HK-2 (cell line): ENCODE measurements around the gene TAF4.
"Not testable (repeated sequence)": the region's sequence is repeated elsewhere in the genome, so short reads cannot be mapped to it uniquely, and the experiment has no call there.

Source experiments
- DNase-seq: peaks from one replicate; pipeline ENCODE4 v3.0.0-alpha.2; 2018; ENCODE audit not compliant: unreplicated experiment

Gene TAF4

DNA sequence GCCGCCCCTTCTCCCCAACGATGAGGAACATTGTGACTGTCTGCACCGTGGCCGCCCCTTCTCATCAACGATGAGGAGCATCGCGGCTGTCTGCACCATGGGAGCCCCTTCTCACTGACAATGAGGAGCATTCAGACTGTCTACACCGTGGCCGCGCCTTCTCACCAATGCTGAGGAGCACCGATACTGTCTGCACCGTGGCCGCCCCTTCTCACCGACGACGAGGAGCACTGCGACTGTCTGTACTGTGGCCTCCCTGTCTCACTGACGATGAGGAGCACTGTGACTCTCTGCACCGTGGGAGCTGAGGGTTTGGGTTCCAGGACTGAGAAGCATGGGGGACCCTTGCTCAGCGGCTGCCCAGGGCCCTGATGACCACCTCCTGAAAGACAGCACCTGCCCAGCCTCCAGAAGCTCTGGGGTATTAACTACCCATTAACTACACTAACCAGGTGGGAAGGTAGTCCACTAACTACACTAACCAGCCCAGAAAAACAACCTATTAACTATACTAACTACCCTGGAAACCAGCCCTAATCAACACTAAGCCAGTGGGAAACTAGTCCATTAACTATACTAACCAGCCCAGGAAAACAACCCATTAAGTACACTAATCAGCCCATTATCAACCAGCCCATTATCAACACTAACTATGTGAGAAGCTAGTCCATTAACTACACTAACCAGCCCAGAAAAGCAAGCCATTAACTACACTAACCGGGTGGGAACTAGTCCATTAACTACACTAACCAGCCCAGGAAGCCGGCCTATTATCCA lies 116.9 kb downstream of the TAF4 start:
- DNase-seq: no peak

GRCh38 chr20:61948056-61948455 lies 117.6 kb downstream of the TAF4 start:
- DNase-seq: not testable (repeated sequence)

- not testable (repeated sequence) for DNase-seq
Measured at GRCh38 chr20:61945495-61945894, 120.2 kb downstream of the TAF4 start.

GRCh38 chr20:61944967-61945366 lies 120.7 kb downstream of the TAF4 start:
- DNase-seq: not testable (repeated sequence)

GRCh38 chr20:61942526-61942925 lies 123.2 kb downstream of the TAF4 start:
- no peak for DNase-seq

DNA sequence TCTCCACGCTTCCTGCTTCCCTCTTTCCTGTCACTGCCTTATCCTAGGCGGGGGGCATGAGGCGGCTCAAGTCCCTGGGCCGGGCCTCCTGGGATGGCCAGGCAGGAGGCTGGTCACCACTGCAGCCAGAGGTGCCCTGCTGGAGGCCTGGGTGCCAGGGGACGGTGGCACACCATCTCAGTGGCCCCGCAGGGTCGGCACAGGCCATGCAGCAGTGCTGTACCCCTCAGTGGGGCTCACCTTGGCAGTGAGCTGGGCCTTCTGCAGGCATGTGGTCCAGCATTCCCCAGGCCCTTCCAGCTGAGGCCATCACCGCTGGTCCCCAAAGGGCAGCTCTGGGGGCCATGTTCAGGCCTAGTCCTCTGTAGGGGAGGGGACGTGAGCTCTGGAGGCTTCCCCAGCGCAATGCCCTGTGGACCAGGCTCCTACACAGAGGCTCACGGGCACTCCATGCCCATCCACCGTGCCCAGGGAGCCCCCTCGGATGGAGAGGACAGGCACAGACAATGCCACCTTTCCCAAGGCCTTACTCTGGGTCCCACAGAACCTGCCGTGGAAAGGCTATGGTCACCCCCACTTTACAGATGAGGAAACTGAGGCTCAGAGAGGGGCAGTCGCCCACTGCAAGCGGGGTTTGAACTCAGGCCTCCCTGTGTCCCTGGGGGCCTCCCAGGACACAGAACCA lies 123.8 kb downstream of the TAF4 start:
- DNase-seq: no peak

DNA sequence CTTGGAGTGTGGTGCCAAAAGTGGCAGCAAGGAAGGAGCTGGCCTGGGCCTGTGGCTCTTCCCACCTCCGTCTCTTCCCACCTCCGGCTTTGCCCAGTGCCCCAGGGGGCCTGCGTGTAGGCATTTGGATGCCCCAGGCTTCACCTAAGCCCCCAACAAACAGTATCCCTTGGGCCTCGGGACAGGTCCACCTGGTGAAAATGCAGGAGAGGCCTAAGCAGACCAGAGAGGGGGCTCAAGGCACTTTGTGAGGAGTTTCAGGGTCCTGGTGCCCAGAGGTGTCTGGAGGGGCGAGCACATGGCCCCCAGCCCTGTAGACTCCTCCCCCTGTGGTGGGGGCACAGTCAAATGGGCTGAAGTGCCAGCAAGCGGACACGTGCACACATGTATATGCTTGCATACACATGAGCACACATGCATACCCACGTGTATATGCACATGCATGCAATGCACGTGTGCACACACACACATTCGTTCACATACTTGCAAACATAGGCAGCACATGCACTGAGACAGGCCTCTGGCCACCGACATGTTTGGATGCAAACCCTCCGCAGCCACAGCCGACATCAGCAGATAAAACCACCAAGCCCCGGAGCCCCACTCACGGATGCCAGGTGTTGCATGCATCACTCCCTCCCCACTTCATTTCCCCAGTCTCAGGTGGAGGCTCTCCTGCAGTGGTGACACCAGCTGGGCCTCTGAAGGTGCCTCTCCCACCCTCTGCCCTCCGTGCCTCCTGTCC lies 124.5 kb downstream of the TAF4 start:
- DNase-seq: no peak

DNA sequence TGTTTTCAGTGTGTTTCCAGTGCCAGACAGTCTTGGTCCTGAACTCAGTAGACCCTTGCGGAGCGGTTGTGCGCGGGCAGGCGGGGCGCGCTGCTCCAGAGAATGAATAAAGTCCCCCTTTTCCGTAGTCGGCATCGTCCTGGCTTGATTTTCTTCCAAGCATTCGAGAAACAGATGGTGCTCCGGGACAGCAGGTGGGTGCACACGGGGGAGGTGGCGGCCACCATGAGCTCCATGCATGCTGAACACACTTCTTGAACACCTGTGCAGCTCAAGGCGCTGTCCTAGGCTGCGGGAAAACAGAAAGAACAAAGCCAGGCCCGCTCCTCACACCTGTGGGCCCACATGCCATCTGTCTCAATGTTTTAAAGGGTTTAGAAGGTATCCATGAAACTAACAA lies 125.2 kb downstream of the TAF4 start:
- DNase-seq: no peak

- DNase-seq: no peak
Measured at GRCh38 chr20:61939691-61940360, 125.9 kb downstream of the TAF4 start.

- DNase-seq: no peak
Measured at GRCh38 chr20:61938839-61939690, 126.6 kb downstream of the TAF4 start.

DNA sequence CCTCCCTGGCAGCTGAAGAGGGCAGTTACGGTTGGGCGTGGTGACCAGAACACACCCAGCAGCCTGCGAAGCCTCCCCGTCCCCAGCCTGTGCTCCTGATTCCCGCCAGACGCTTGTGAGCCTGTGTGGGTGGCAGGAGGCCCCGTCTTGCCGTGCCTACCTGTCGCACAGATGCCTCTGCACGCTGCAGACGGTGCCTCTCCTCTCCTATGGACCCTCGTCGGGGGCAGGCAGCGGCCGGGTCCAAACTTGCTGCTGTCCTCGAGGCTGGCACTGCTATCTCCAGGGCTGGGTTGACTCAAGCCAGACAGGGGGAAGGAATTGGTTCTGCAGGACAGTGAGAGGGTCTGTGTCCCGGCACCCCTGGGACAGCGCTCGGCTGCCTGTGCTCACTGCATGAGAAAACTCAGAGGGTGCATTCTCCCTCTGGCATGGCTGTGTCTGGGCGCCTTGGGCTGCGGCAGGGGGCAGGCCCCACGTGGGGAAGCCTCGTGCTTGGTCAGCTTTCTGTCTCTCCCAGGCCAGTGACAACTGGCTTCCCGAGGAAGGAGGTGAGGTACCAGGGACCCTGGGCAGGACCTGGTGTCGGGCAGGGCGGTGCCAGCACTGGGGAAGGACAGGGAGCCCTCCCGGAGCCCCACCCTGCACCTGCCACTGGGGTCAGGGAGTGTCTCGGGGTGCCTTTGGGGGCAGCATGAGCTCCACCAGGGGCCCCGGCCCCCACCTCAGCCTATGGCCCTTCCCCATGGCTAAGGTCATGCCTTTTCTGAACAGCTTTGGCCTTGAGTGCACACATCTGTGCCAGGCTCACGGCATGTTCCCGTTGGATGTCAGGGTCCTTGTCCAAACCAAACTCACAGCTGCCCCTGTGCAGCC lies 127.5 kb downstream of the TAF4 start:
- DNase-seq: no peak

DNA sequence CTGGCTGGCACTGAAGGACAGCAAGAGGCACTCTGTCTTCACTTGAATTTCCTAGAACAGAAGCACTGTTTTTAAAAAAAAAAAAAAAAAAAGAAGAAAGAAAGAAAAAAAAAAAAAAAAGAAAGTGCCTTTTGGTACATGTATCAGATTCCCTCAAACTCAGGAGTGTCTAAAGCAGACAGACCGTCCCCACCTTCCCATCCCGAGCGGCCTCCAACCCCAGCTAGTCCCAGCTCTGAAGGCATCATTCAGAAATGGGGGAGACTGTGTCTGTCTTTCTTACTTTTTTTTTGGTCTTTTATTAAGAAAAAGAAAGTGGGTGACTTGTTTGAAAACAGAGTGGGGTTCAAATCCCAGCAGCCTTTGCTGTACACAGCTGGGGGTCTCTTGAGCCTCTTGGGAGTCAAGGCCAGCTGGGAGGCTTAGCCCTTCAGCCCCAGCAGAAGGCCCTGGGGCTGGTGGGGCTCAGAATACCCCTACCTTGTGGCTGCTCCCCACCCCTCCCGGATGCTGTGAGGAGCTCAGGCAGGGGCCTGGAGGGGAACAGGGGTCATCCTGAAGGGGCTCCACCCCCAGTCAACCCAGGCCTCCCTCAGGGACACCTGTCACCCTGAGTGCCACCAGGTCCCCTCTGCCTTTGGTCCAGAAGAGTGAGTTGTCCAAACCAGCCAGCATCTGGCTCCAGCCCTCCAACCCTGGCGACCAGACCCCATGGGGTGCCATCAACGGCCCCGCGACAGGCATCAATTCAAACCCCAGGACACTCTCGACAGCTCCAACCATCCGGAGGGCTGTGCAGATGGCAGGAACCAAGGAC lies 128.3 kb downstream of the TAF4 start:
- no peak for DNase-seq

- DNase-seq: no peak
Measured at GRCh38 chr20:61936701-61937131, 129.0 kb downstream of the TAF4 start.

DNA sequence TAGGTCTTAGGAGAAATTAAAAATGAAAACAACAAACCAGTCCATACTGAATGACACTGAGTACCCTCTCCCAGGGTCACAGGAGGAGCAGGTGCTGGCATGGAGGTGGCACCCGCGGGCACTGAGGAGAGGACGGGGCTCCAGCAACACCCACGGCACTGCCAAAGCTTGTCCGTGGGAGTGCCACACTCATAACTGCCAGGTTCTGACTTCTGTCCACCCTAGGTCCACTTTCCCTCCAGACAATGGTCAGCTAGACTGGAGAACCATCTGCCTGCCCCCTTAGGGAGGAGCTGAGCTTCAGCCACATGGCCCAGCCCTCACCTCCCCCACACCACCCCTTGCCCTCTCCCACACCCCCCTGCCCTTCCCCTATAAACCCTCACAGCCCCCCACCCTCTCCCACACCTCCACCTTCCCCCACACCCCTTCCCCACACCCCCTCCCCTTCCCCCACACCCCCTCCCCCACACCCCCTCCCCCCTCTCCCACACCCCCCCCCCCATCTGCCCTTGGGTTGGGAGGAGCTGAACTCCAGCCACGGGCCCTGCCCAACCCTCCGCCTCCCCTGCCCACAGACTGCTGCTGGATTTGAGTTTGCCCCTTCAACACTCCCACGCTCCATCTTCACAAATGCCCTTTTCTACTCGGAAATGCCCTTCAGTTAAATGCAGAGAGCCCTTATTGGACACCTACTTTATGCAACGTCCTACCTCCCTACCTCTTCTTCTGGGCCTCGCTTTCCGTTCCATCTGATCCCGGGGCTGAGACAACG lies 129.6 kb downstream of the TAF4 start:
- DNase-seq: no peak

DNA sequence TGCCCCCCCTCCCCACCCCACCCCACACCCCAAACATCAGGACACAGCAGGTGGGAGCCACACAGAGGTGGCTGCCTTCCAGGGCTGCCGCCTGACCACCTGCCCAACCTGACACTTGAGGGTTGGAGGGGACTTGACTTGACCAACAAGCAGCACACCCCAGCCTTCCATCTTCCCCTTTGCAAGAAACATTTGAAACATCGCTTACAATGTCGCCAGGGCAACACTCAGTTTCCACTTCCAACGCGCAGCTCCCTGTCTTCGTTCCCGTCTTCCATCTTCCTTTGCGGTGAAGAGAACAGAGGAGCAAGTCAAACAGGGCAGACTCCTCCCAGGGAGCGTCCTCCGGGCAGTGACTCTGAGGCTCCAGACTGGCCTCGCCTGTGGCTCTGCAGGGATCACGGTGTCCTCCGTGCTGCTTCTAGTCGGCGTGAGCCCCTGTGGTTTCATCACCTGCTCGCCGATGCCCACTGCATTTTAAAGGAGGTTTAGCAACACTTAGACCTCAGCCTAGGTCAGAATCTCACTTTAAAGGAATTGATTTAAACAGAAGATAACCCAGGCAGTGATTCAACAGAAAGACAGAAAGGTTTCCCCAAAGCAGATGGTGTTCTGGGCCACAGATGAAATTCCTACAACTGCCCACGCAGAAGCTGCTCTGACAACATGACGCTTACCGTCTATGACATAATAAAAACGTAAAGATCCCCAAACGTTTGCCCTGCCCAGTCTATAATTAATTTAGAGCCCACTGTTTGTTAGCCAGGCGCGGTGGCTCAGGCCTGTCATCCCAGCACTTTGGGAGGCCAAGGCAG lies 130.8 kb downstream of the TAF4 start:
- no peak for DNase-seq

DNA sequence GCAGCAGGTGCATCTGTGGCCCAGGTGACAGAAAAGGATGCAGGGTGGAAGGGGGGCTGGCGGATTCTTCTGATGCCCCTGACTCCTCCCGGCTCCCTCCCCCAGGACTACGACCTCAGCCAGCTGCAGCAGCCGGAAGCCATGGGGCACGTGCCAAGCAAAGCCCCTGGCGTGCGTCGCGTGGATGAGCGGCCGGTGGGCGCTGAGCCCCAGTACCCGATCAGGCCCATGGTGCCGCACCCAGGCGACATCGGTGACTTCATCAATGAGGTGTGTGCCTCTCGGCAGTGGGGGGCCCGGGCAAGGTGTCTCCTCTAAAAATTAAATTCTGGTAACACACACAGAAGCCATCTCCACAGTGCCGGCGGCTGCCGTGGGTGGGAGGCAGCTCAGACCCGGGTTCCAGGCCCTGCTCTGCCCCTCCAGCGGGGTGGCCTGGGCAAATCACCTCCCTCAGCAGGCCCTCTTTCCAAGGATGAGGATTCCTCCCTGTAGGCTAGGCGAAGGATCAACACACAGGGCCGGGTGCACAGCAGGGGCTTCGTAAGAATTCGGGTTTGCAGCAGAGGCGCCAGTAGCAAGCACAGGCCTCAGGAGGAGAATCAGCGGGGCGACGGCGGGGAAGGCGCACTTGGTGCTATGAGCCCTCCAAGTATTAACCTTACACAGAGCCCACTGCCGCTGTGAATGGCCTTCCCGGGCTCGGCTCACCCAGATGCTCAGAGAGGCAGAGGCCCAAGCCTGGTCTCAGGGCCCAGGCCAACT lies 131.5 kb downstream of the TAF4 start:
- DNase-seq: no peak

- no peak for DNase-seq
Measured at GRCh38 chr20:61933481-61933950, 132.2 kb downstream of the TAF4 start.
